ENCODE results near the gene NOP56.
A peak's percentile ranks its signal among the peaks of the same experiment; 100 is the strongest.

NOP56 gene

DNA sequence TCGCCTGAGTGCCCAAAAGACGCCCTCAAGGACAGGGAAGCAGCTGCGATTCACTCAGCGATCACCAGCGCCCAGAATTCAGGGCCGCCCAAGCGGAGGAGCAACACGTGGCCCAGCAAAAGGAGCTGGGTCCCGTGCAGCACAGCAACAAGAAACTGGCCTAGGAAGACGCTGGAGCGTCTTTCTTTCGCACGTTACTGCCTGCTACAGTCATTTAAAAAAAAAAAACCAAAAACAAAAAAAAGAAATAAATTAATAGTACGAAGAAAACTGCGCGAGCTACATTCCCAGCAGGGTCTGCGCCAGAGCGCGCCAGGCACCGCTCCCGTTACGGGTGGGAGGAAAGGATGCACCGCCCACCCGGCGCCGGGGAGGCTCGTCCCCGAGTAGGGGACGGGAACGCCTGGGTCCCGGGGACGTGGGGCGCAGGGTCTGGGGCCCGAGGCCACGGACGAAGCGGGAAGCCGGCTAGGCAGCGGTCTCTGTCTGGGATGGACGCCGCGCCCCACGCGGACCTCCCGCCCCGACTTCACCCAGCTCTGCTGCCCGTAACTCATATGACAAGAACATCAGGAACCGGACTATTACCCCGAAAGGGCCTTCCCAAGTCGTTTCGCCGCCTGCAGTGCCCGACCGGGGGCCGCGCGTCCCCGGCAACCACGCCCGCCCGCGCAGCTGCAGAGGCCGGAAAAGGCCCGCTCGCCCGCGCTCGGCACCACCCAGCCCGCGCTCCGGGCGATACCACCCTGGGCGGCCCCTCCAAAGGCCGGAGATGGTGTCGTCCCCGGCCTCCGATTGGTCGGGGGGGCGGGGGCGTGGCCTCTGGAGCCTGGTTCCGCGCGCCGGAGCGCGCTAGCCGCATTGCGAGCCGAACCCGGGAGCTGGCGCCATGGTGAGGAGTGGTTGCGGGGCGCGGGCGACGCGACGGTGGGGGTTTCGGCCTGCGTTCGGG is at the start of gene NOP56:
Gene NOP56, plus strand, starts transcription at position 861 of the 952 bp plus-strand sequence. Its CDS starts 29 bp downstream, at position 890.
- peak; percentile 60 for DNase-seq

DNA sequence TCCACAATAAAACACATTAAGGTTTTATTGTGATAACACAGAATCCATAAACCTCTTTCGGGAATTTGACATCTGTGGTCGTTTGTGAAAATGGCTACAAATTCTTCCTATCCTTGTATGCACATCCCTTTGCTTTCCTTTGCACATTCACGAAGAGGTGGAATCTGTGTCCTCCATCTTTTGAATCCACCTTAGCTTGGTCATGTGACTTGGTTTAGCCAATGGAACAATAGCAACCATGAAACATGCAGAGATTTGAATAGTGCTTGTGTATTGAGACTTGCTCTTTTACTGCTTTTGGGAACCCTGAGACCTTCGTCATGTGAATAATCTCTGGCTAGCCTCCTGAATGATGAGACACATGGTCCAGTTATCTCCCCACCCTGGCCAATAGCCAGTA is 49.7 kb upstream of the NOP56 start:
- no peak for DNase-seq

DNA sequence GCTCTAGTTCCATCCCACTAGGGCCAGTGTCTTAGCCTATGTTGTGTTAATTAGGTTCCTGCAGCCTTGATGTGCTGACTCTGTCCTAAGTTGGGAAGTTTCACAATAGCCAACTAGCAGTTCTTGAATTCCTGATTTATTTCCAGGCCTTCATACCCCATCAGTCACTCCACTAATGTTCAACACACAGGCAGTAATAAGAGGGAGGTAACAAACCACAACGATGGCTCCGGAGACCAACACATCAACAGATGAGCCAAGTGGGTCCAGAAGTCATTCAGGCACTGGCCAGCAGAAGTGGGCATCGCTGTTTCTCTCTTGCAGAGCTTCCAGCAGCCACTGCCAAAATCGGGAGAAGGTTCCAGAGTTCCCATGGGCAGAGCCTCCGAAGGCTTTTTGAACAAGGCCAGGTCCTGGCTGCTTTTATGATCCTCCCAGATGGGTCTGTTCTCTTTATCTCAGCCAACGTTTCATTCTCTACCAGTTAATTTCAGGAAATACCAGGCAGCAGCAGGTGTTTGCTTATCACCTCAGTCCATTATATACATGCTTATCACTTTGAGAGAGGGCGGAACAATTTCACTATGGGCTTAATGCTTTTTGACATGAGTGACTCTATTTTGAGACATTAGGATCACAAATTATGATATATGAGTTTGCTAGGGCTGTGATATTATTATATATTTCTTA is 48.5 kb upstream of the NOP56 start:
- no peak for DNase-seq

GRCh38 chr20:2604506-2604835 is 48.0 kb upstream of the NOP56 start:
- DNase-seq, result no peak

- no peak for DNase-seq
These were observed 45.9 kb upstream of the NOP56 start for GRCh38 chr20:2606507-2607006.

DNA sequence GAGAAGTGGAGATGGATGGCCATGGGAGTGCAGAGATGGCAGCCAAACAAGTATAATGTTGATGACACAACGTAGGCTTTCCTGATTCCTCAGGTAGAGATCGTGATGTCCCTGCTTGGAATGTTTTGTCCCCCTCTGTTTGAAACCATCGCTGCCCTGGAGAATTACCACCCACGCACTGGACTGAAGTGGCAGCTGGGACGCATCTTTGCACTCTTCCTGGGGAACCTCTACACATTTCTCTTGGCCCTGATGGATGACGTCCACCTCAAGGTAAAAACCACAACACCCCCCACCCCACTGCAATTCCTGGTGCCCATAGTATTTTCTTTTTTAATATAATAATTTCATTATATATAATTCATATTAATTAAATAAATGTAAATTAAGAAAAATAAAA is 42.1 kb upstream of the NOP56 start:
- no peak for DNase-seq

DNA sequence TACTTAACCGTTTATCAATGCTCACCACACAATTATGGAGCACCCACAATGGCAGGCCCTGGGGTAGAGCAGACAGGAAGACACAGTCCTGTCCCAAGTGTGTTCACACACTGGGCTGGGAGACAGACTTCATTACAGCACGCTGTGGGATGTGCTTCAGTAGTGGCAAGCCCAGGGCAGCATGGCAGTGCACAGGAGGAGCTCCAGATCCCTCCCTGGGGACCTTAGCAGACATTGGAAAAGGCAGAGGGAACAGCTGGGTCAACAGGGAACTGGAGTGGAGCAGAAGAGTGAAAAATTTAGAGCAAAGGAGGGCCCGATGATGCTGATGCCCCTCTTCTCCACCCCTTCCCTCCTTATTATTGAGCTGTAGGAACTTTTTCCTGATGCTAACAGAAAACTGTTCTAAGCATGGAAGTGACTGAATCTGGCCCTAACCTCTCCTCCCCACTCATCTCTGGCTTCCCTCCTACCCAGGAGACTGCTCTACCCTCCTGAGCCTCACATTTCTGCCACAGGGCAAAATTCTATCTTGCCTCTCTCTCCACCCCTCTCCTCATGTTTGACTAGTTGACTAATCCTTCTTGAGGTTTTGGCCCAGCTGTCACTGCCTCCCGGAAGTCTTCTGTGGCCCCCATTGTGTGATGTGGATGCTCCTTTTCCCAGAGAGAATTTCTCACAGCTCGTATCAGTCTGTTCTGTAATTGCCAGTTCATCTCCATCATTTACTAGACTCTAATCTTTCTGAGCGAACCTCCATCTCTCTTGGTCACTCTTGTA is 41.3 kb upstream of the NOP56 start:
- no peak for DNase-seq

- no peak for DNase-seq
These were observed 40.4 kb upstream of the NOP56 start for GRCh38 chr20:2612073-2612472.

DNA sequence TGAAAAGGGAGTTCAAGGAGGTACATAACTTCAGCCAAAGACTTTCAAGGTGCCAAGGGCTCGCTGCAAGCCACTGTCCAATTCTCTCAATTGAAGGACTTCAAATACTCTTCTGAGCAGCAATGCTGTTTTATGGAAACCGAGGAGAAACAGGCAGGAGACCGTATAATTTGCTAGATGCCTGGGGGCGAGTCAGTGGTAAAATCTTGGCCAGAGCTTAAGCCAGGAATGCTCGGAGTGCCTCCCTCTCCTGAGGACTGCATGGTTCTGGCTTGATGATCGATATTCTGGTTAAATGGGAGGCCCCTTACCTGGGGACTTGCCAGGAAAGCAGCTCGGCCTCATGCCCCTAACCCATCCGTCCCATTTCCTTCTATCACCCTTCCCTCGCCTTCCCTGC is 35.8 kb upstream of the NOP56 start:
- no peak for DNase-seq

DNA sequence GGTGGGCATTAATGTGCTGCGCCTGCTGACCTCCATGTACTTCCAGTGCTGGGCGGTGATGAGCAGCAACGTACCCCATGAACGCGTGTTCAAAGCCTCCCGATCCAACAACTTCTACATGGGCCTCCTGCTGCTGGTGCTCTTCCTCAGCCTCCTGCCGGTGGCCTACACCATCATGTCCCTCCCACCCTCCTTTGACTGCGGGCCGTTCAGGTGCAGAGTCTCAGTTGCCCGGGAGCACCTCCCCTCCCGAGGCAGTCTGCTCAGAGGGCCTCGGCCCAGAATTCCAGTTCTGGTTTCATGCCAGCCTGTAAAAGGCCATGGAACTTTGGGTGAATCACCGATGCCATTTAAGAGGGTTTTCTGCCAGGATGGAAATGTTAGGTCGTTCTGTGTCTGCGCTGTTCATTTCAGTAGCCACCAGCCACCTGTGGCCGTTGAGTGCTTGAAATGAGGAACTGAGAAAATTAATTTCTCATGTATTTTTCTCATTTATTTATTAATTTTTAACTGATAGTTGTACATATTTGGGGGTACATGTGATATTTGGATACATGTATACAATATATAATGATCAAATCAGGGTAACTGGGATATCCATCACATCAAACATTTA is 35.2 kb upstream of the NOP56 start:
- DNase-seq, result no peak

DNA sequence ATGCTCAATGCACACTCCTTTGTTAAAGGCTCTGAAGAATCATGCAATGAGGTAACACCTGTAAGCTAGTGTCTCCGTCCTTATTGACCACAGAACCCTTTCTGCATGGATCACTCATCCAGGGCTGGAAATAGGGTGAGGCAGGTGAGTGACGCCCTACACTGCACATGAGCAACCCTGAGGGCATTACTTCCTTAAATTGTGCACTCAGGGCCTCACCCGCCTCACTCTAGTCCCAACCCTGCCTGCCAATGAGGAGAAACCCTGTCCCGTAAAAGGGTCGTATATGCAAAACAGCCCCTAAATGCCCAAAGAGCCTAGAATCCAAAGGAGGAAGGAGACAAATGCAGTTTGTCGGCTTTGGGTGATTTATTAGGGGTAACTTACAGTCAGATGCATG is 33.6 kb upstream of the NOP56 start:
- no peak for DNase-seq

- DNase-seq, result no peak
These were observed 33.1 kb upstream of the NOP56 start for GRCh38 chr20:2619337-2619736.

DNA sequence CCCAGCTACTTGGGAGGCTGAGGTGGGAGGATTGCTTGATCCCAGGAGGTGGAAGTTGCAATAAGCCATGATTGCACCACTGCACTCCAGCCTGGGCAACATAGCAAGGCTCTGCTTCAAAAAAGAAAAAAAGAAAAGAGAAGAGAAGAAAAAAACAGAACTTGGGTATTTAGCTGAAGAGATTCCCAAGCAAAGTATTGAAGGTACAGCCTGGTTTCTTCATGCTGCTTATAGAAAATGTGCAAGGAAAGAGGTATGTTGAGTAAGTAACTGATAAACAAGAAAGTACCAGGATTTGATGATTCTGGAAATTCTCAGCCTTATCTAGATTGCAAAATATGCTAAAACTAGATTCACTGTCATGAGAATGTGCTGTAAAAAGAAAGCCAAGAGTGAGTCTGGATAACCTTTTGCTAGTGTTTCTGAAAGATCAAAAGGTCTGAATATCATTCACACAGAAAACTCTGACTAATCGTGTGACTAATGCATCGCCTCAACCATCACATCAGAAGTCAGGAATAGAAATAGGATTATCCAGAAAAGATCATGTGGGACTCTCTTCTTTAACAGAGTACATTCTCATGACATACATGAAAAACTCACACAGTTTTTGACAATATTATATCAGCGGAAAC is 32.4 kb upstream of the NOP56 start:
- DNase-seq, result peak; percentile 6

DNA sequence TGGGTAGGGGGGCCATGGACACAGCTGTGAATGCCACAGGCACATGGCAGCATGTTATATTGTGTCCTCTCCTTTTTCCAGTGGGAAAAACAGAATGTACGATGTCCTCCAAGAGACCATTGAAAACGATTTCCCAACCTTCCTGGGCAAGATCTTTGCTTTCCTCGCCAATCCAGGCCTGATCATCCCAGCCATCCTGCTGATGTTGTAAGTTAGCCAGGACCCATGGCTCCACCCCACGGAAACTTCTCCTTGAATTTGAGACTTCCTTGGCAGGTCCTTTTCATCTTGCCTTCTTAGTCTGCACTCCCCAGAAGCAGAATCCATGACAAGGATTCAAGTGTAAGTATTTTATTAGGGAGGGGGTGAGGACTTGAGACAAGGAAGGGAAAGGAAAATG is 28.2 kb upstream of the NOP56 start:
- DNase-seq, result no peak

GRCh38 chr20:2625062-2625461 is 27.4 kb upstream of the NOP56 start:
- no peak for DNase-seq

DNA sequence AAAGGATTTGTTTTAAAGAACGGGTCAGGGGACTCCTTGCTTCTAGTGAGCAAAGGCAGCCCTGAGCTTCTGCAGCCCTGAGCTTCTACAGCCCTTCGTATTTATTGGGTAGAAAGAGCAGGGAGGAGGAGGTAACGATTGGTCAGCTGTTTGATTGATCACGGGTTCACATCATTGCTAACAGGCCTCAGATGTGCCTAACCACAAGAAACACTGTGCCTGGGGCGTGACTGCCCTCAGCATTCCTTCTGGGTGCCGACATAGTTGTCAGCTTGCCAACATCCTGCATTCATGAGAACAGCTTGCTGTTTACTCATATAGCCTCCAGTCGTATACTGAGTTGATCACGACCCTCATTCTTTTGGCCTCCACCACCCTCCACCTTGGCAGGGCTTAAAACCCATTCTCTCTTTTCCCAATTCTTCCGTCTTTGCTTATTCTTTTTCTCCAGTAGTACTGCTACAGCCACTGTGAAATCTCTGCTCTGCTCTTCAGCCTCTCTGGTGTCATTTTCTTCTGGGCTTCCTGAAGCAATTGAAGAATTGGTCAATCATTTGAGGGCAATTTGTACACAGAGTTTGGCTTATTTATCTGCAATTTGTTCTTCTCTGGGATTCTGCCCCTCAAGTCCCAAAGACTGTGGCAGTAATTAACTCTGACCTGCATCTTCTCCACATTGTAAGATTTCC is 25.4 kb upstream of the NOP56 start:
- no peak for DNase-seq

- DNase-seq, result no peak
These were observed 21.2 kb upstream of the NOP56 start for GRCh38 chr20:2631228-2631627.

DNA sequence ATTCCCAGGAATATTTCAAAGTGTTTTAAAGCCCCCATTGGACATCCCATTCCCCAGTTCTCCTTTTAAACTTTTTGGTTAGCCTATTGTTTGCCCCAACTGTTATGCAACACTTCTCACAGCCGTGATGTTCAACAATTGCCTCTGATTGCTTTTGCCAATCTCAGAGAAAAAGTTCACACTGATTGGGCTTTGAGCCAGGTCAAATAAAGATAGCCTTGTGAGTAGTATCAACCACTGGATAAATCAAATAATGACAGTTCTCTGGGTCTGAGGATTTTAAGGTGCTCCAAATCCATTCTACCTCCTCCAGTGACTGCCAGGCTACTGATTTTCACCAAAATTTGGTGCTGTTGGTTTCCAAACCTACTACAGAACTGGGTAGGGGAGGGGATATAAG is 19.1 kb upstream of the NOP56 start:
- no peak for DNase-seq

DNA sequence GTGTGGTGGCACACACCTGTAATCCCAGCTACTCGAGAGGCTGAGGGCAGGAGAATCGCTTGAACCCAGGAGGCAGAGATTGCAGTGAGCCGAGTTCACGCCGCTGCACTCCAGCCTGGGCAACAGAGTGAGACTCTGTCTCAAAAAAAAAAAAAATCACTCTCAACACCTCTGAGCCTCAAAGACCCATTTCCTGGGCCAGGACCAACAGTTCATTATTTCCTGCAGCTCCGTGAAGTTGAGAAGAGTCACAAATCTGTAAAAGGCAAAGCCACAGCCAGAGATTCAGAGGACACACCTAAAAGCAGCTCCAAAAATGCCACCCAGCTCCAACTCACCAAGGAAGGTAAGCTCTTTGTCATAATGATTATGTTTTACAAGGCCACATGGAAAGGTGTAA is 15.2 kb upstream of the NOP56 start:
- DNase-seq, result no peak

DNA sequence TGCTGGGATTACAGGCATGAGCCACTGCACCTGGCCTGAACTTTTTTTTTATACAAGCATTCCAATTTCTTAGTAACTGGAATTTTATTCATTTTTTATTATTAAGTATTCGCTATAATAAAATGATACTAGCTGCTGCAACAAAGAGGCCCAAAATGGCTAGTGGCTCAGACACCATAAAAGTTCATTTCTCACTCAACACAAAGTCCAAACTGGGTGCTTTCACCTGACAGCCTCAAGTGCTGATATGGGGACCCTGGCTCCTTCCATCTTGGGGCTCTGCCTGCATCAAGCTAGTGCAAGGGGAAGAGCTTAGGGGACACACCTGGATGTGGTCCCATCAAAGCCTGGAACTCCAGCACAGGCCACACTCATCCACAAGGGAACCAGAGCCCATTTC is 12.2 kb upstream of the NOP56 start:
- DNase-seq, result no peak

DNA sequence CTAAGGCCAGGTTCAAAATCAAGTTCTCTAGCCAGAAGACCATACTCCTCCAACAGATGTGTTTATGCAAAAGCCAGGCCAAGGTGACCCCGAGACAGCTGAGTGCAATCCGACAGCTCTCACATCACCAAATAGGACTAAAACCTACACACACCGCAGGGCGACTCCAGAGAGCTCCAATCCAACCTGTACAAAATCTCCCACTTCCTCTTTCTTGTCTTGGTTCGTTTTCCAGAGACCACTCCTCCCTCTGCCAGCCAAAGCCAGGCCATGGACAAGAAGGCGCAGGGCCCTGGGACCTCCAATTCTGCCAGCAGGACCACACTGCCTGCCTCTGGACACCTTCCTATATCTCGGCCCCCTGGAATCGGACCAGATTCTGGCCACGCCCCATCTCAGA is 11.5 kb upstream of the NOP56 start:
- DNase-seq, result no peak

DNA sequence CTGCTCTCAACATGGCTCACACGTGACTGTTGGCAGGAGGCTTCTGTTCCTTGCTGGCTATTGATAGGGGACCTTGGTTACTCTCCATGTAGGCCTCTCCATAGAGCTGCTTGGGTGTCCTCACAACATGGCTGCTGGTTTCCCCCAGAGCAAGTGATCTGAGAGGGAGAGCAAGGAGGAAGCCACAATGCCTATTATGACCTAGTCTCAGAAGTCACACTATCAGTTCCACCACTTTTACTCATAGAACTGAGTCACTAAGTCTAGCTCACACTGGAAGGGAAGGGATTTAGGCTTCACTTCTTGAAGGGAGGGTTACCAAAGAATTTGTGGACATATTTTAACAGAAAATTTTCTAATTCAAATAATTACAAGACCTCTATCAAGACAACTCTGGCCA is 8.7 kb upstream of the NOP56 start:
- DNase-seq, result no peak
